Dedifferentiated amniotic fluid mesenchymal stem cell (primary cell): ENCODE measurements around the gene GNPNAT1.
"Not testable (repeated sequence)": the region's sequence is repeated elsewhere in the genome, so short reads cannot be mapped to it uniquely, and the experiment has no call there.

ENCODE experiments used
- DNase-seq: peaks from one replicate; pipeline ENCODE4 v3.0.0-alpha.2; 2016; ENCODE audit errors: extremely low spot score

The GNPNAT1 gene

GRCh38 chr14:52790011-52790755 lies 1.2 kb downstream of the GNPNAT1 start:
- no peak for DNase-seq

GRCh38 chr14:52789118-52789517 lies 2.3 kb downstream of the GNPNAT1 start:
- no peak for DNase-seq

- no peak for DNase-seq
Observed at GRCh38 chr14:52786887-52787286, 4.5 kb downstream of the GNPNAT1 start.

GRCh38 chr14:52783206-52783605 lies 8.2 kb downstream of the GNPNAT1 start:
- DNase-seq, result no peak

GRCh38 chr14:52781629-52782028 lies 9.8 kb downstream of the GNPNAT1 start:
- no peak for DNase-seq

- no peak for DNase-seq
Observed at GRCh38 chr14:52780893-52781292, 10.5 kb downstream of the GNPNAT1 start.

GRCh38 chr14:52778702-52779101 lies 12.7 kb downstream of the GNPNAT1 start:
- DNase-seq, result no peak

GRCh38 chr14:52776816-52777215 lies 14.6 kb downstream of the GNPNAT1 start:
- no peak for DNase-seq

GRCh38 chr14:52769887-52770286 lies 21.5 kb downstream of the GNPNAT1 start:
- no peak for DNase-seq

GRCh38 chr14:52767058-52767833 lies 24.2 kb downstream of the GNPNAT1 start:
- no peak for DNase-seq

- DNase-seq, result not testable (repeated sequence)
Observed at GRCh38 chr14:52762923-52763322, 28.5 kb downstream of the GNPNAT1 start.

GRCh38 chr14:52759145-52759544 lies 32.3 kb downstream of the GNPNAT1 start:
- no peak for DNase-seq

GRCh38 chr14:52755607-52756316 lies 35.6 kb downstream of the GNPNAT1 start:
- DNase-seq, result no peak

- no peak for DNase-seq
Observed at GRCh38 chr14:52748647-52749292, 42.6 kb downstream of the GNPNAT1 start.

- DNase-seq, result no peak
Observed at GRCh38 chr14:52741865-52742264, 49.5 kb downstream of the GNPNAT1 start.

- no peak for DNase-seq
Observed at GRCh38 chr14:52740751-52741150, 50.7 kb downstream of the GNPNAT1 start.

- DNase-seq, result no peak
Observed at GRCh38 chr14:52738409-52738808, 53.0 kb downstream of the GNPNAT1 start.

GRCh38 chr14:52735921-52736489 lies 55.4 kb downstream of the GNPNAT1 start:
- DNase-seq, result no peak

- DNase-seq, result no peak
Observed at GRCh38 chr14:52733824-52734223, 57.6 kb downstream of the GNPNAT1 start.

- DNase-seq, result no peak
Observed at GRCh38 chr14:52730709-52731111, 60.7 kb downstream of the GNPNAT1 start.

- peak; percentile 94 for DNase-seq
Observed at GRCh38 chr14:52729925-52730708, 61.3 kb downstream of the GNPNAT1 start, which contains the start of gene STYX. Gene STYX, plus strand, starts transcription at chr14:52730166. Its CDS starts 309 bp downstream, at chr14:52730475.
